ENCODE measurements around the gene FLT4. TPM values are rescaled to one million over a fixed set of nuclear protein-coding genes. Genes with fewer than 3 reads are reported as not detected.

Gene FLT4
- total RNA-seq, 1 donor from 2014 or later = not detected

- Mint-ChIP-seq H3K4me3 (no peak overlapping the region), H3K36me3 (ENCODE audit: low read depth) (peaks cover 88% of the 10 kb centered on the region), H3K9me3 (no peaks in the 10 kb centered on the region), H3K27ac (no peak overlapping the region), H3K27me3 (no peaks in the 10 kb centered on the region), H3K4me1 (no peaks in the 10 kb centered on the region)
- ATAC-seq (ENCODE audit: low read depth) (no peak), DNase-seq (no peak)
- intact Hi-C loops (cut with micrococcal nuclease) = no loop called here
- POLR2A ChIA-PET = no interaction called here
- CTCF ChIA-PET = no interaction called here
- TF ChIP-seq, protein P1, sequence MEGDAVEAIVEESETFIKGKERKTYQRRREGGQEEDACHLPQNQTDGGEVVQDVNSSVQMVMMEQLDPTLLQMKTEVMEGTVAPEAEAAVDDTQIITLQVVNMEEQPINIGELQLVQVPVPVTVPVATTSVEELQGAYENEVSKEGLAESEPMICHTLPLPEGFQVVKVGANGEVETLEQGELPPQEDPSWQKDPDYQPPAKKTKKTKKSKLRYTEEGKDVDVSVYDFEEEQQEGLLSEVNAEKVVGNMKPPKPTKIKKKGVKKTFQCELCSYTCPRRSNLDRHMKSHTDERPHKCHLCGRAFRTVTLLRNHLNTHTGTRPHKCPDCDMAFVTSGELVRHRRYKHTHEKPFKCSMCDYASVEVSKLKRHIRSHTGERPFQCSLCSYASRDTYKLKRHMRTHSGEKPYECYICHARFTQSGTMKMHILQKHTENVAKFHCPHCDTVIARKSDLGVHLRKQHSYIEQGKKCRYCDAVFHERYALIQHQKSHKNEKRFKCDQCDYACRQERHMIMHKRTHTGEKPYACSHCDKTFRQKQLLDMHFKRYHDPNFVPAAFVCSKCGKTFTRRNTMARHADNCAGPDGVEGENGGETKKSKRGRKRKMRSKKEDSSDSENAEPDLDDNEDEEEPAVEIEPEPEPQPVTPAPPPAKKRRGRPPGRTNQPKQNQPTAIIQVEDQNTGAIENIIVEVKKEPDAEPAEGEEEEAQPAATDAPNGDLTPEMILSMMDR (IDR thresholded peaks at IDR 0.05) = no peak
Measured at GRCh38 chr5:180557217-180557809, 92.1 kb downstream of the FLT4 start.

DNA sequence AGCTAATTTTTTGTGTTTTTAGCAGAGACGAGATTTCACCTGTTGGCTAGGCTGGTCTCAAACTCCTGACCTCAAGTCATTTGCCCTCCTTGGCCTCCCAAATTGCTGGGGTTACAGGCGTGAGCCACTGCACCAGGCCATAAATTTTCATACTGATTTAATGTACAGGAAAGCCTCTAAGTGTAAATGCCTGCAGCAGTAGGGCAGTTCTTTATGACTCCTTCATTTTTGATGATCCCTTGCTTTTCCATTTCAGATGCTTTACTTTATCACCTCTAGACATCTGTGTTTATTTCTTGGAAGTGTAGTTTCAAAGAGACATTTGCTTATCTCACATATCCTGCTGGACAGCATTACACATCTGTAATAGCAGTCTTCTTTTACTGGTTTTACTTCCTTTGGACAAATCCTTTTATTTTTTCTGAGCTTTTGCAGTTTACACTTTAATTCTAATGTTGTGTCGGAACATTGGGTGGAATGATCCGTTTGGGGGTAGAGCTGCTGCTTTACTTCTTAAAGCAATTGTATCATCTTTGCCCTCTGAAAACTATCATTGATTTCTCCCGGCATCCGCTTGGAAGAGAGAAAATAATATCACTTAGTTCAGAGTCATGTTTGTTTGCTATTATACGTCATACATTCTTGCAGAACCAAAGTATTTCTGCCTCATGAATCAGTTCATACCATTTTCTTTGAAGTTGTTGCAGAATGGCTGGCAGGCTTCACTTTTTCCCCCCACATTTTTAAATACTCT lies 94.1 kb downstream of the FLT4 start:
- no peak overlapping the region for H3K4me3 Mint-ChIP-seq
- no peak overlapping the region for H3K27ac Mint-ChIP-seq
- intact Hi-C loops (cut with micrococcal nuclease) = no loop called here
- ATAC-seq (ENCODE audit: low read depth) = no peak
- TF ChIP-seq, protein P1 (IDR thresholded peaks at IDR 0.05) = no peak
- H3K9me3 Mint-ChIP-seq = no peaks in the 10 kb centered on the region
- H3K36me3 Mint-ChIP-seq (ENCODE audit: low read depth) = peaks cover 81% of the 10 kb centered on the region
- CTCF ChIA-PET = no interaction called here
- POLR2A ChIA-PET = no interaction called here
- no peaks in the 10 kb centered on the region for H3K27me3 Mint-ChIP-seq
- H3K4me1 Mint-ChIP-seq = no peaks in the 10 kb centered on the region
- no peak for DNase-seq

GRCh38 chr5:180553530-180553929 lies 95.9 kb downstream of the FLT4 start:
- no peak overlapping the region for H3K4me3 Mint-ChIP-seq
- CTCF ChIA-PET = interaction anchor here (0.9 kb wide), 1 partner anchor 238 kb away, joined by 3 read pairs; no protein-coding TSS in a partner anchor
- POLR2A ChIA-PET = no interaction called here
- TF ChIP-seq, protein P1 (IDR thresholded peaks at IDR 0.05) = no peak
- H3K27me3 Mint-ChIP-seq = no peaks in the 10 kb centered on the region
- H3K27ac Mint-ChIP-seq = no peak overlapping the region
- no peak for ATAC-seq (ENCODE audit: low read depth)
- H3K36me3 Mint-ChIP-seq (ENCODE audit: low read depth) = peaks cover 79% of the 10 kb centered on the region
- DNase-seq = no peak
- H3K9me3 Mint-ChIP-seq = no peaks in the 10 kb centered on the region
- H3K4me1 Mint-ChIP-seq = peaks cover 2% of the 10 kb centered on the region
- intact Hi-C loops (cut with micrococcal nuclease) = no loop called here

Other genes with a start within 250 kb of the FLT4 start
- gene CNOT6, start 155.2 kb downstream of the FLT4 start, total RNA-seq = 24.9 and 25.7 TPM in 2 replicates
- not detected in 2 replicates for gene SCGB3A1, start 58.1 kb downstream of the FLT4 start, total RNA-seq
- gene OR2Y1, start 90.5 kb upstream of the FLT4 start, total RNA-seq = not detected in 2 replicates
- 66.9 and 74.5 TPM in 2 replicates for gene MGAT1, start 153.2 kb upstream of the FLT4 start, total RNA-seq
- 43.7 and 45.6 TPM in 2 replicates for gene ZFP62, start 211.7 kb upstream of the FLT4 start, total RNA-seq
- gene BTNL8, start 249.6 kb upstream of the FLT4 start, total RNA-seq = not detected in 2 replicates